ENCODE measurements around the gene DAB1.

The DAB1 gene

GRCh38 chr1:57309630-57310029, 114.2 kb downstream of the DAB1 start:
- no peak for TF ChIP-seq CTCF (IDR thresholded peaks at IDR 0.05; ENCODE audit: control insufficient read depth, insufficient read depth, low read depth, low read length, missing control alignments)
- no peak for DNase-seq (ENCODE audit: low read depth)
- H3K4me3 ChIP-seq (ENCODE audit: control insufficient read depth, low read depth, low read length): no peak overlapping the region

- H3K4me3 ChIP-seq (ENCODE audit: control insufficient read depth, low read depth, low read length): no peak overlapping the region
- DNase-seq (ENCODE audit: low read depth): no peak
- TF ChIP-seq CTCF (IDR thresholded peaks at IDR 0.05; ENCODE audit: control insufficient read depth, insufficient read depth, low read depth, low read length, missing control alignments): no peak
Measured at GRCh38 chr1:57307392-57308170, 116.3 kb downstream of the DAB1 start.

GRCh38 chr1:57304591-57304990, 119.3 kb downstream of the DAB1 start:
- no peak overlapping the region for H3K4me3 ChIP-seq (ENCODE audit: control insufficient read depth, low read depth, low read length)
- no peak for TF ChIP-seq CTCF (IDR thresholded peaks at IDR 0.05; ENCODE audit: control insufficient read depth, insufficient read depth, low read depth, low read length, missing control alignments)
- no peak for DNase-seq (ENCODE audit: low read depth)

- DNase-seq (ENCODE audit: low read depth): no peak
- no peak for TF ChIP-seq CTCF (IDR thresholded peaks at IDR 0.05; ENCODE audit: control insufficient read depth, insufficient read depth, low read depth, low read length, missing control alignments)
- no peak overlapping the region for H3K4me3 ChIP-seq (ENCODE audit: control insufficient read depth, low read depth, low read length)
Measured at GRCh38 chr1:57302812-57303596, 120.9 kb downstream of the DAB1 start.

- TF ChIP-seq CTCF (IDR thresholded peaks at IDR 0.05; ENCODE audit: control insufficient read depth, insufficient read depth, low read depth, low read length, missing control alignments): no peak
- H3K4me3 ChIP-seq (ENCODE audit: control insufficient read depth, low read depth, low read length): no peak overlapping the region
- no peak for DNase-seq (ENCODE audit: low read depth)
Measured at GRCh38 chr1:57300186-57300585, 123.7 kb downstream of the DAB1 start.

GRCh38 chr1:57296726-57297250, 127.1 kb downstream of the DAB1 start:
- TF ChIP-seq CTCF (IDR thresholded peaks at IDR 0.05; ENCODE audit: control insufficient read depth, insufficient read depth, low read depth, low read length, missing control alignments): no peak
- no peak overlapping the region for H3K4me3 ChIP-seq (ENCODE audit: control insufficient read depth, low read depth, low read length)
- no peak for DNase-seq (ENCODE audit: low read depth)
